ENCODE measurements around the gene CPA4. TPM values are rescaled to one million over a fixed set of nuclear protein-coding genes. Genes with fewer than 3 reads are reported as not detected.
A peak's percentile ranks its signal among the peaks of the same experiment; 100 is the strongest.

CPA4 gene
- total RNA-seq, 1 experiment from 2014 or later = 29.9 TPM

DNA sequence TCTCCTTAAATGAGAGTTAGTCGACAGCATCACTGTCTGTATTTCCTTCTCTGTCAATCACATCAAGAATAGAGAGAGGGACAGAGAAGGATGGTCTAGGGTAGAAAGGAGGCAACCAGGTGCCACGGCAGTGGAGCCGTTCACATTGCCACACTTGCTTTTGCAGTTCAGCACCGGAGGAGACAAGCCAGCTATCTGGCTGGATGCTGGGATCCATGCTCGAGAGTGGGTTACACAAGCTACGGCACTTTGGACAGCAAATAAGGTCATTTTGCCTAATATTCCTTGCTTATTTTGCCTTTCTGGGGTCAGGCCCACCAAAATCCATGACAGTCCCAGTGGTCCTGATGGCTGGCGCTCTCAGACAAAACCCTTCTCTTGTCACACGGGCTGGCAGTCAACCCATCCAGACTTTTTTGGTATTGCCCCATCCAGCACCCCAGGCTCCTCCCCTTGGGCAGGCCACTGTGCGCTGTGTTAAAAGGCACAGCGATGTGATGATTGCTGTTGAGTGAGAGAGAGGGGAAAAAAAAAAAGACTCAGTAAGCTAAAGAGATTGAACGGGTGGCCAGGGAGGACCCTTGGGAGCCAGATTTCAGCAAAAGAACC is 17.9 kb upstream of the CPA4 start:
- no peak for DNase-seq (ENCODE audit: low read depth)

- DNase-seq (ENCODE audit: low read depth) = no peak
Measured at GRCh38 chr7:130275826-130276297, 17.1 kb upstream of the CPA4 start.

- DNase-seq (ENCODE audit: low read depth) = peak; percentile 53
Measured at GRCh38 chr7:130276796-130277762, 15.9 kb upstream of the CPA4 start.

GRCh38 chr7:130277763-130278643 is 15.0 kb upstream of the CPA4 start:
- no peak for DNase-seq (ENCODE audit: low read depth)

- DNase-seq (ENCODE audit: low read depth) = peak; percentile 55
Measured at GRCh38 chr7:130278860-130279259, 14.1 kb upstream of the CPA4 start.

GRCh38 chr7:130279286-130279685 is 13.7 kb upstream of the CPA4 start:
- DNase-seq (ENCODE audit: low read depth) = no peak

DNA sequence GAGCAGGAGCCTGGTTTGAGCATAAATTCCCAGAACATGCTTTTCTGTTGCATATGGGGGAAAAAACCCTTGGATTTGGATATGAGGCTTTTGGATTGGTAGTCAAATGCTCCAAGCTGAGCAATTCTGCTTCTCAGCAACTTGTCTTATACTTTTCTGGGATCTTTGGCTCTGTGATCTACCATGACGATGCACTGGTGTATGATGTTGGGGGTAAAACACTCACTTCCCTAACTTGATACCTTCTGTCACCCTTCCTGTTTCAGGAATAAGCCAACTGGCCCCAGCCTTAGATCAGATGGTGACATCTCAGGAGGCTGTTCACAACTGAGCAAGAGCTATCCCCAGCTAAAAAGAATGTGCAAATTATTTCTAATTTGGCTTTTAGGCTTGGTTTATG is 13.1 kb upstream of the CPA4 start:
- DNase-seq (ENCODE audit: low read depth) = no peak

GRCh38 chr7:130281260-130281659 is 11.7 kb upstream of the CPA4 start:
- DNase-seq (ENCODE audit: low read depth) = no peak

DNA sequence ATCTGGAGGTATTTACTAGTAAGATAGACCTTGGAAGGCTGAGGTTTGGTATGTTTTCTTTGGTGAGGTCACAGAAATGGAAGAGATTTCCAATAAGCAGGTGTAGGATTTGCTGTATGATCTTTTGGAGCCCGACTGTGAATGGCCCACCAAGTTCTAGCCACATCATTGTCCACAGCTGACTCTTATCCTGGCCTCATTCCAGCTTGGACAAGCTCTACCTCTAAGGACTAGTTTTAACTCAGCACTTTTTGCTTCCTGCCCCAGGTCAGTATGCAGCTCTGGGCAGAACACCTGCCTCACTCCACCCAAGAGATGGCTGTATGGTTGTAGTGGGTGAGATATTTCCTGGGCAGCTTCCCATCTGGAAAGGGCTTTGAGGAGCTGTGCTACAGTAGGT is 6.1 kb upstream of the CPA4 start:
- no peak for DNase-seq (ENCODE audit: low read depth)

DNA sequence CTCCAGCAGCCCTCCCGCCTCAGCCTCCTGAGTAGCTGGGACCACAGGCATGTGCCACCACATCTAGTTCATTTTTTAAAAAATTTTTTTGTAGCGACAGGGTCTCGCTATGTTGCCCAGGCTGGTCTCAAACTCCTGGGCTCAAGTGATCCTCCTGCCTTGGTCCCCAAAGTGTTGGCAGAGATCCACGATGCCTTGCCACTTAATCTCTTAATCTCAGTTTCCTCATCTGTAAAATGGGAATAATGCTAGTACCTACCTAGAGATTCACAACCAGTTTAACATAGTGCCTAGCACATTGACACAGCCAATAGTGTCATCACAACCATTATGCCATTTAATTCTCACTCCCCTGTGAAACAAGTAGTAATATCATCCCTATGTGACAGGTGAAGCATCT is 4.8 kb upstream of the CPA4 start:
- DNase-seq (ENCODE audit: low read depth) = no peak

- DNase-seq (ENCODE audit: low read depth) = peak; percentile 53
Measured at GRCh38 chr7:130288829-130289228, 4.1 kb upstream of the CPA4 start.

- no peak for DNase-seq (ENCODE audit: low read depth)
Measured at GRCh38 chr7:130289478-130289877, 3.5 kb upstream of the CPA4 start.

DNA sequence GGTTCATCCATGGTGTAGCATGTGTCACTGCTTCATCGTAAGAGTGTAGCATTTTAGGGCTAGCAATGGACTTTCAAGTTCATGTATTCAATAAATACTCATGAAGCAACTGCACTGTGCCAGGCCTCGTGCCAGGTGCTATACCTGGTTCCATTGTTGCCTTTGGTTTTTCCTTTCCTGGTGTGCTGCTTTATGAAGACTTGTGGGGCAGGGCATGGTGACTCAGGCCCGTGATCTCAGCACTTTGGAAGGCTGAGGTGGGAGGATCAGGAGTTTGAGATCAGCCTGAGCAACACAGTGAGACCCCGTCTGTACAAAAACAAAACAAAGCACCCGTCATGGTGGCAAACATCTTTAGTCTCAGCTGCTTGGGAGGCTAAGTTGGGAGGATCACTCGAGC is 2.2 kb upstream of the CPA4 start:
- peak; percentile 92 for DNase-seq (ENCODE audit: low read depth)

- no peak for DNase-seq (ENCODE audit: low read depth)
Measured at GRCh38 chr7:130293521-130293920, 560 bp downstream of the CPA4 start.

DNA sequence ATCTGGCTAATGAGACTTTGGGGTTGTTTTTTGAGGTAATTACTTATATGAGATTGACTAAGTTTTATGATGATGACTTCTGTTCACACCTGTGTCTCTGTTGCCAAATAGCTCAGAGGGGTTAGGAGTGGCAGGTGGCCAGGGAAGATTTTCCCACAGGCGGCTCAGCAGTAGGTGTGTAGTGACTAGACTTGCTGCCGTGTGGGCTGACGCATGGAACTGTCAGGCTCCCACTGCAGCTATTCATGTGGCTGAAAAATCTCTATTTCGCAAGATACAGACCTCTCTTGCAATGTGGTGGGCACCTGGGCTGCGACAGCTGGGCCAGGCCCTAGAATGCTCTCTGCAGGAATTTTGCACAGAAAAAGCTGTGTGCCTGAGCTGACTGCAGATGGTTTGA is 1.4 kb downstream of the CPA4 start:
- no peak for DNase-seq (ENCODE audit: low read depth)

GRCh38 chr7:130296221-130296951 is 3.4 kb downstream of the CPA4 start:
- no peak for DNase-seq (ENCODE audit: low read depth)

DNA sequence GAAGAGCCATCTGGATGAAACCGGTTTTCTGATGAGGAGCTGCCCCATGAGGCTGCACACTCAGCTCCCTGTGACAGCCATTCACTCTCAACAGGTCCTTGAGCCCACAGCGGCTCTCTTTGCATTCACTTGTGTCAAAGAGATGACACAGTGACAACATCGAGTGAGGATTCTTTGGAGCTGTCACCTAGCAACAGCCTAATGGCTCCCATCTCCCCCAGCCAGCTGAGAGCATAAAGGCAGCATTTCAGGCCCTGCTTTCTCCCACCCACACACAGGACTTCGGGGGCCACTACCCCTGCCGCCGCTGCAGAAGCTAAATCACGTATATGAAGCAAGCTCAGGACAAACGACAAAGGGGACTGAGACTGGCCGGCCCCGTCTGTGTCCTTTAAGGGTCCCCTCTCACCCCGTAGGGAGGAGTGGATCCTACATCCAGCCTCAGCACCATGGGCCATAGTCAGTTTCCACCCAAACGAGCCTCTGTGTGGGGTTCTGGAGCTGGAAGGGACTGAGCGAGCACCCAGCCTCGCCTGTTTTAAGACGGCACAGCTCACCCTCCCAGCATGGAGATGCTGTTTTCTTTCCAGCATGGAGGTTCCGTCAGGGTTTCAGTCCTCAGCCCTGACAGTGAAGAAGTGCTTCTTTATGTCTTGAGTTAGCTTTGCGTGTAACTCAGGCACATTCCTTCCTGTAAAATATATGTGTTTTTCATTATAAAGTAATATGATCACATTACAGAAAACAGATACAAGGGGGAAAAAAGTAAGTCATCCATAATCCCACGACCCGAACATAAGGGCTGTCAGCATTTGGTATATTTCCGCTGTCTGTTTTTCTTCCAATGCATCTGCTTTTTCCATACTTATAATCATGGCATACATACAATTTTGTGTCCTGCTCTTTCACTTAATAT is 4.9 kb downstream of the CPA4 start:
- DNase-seq (ENCODE audit: low read depth) = no peak

- DNase-seq (ENCODE audit: low read depth) = no peak
Measured at GRCh38 chr7:130298544-130299326, 5.8 kb downstream of the CPA4 start.

- DNase-seq (ENCODE audit: low read depth) = no peak
Measured at GRCh38 chr7:130299866-130300265, 6.9 kb downstream of the CPA4 start.

Data from HT1080 (cell line).